Measurements from ENCODE around the gene HELZ. TPM values are rescaled to one million over a fixed set of nuclear protein-coding genes. Genes with fewer than 3 reads are reported as not detected.

The HELZ gene
- total and polyA plus RNA-seq, 2 of the 8 experiments (the other 6 are each of a cell fraction or from before 2014, with no cell fraction given), result 10.0 to 48.7 TPM

- Histone ChIP-seq H3K18ac (ENCODE audit: extremely low read depth, low read length) (no peak overlapping the region), H3K56ac (replicated peaks; ENCODE audit: insufficient read length, low read depth, low read length) (no peak overlapping the region), H2BK20ac (ENCODE audit: low read length) (no peak overlapping the region), H3K14ac (ENCODE audit: insufficient read length) (no peak overlapping the region), H3K4me3 (ENCODE audit: extremely low read depth in 1 of 4, insufficient read depth in 2 of 4, low read depth in 3 of 4, low read length in 4 of 4) (no peak overlapping the region), H3K4ac (replicated peaks; ENCODE audit: insufficient read length, low read depth, low read length) (no peak overlapping the region), H2BK120ac (replicated peaks; ENCODE audit: low read depth, low read length) (no peak overlapping the region), H3K27me3 (replicated peaks in 1 of 4; ENCODE audit: control insufficient read depth in 3 of 4, extremely low read depth in 1 of 4, insufficient read depth in 3 of 4, low read length in 3 of 4) (no peaks in the 10 kb centered on the region), H3K79me1 (ENCODE audit: low read depth, low read length) (no peaks in the 10 kb centered on the region), H2BK12ac (ENCODE audit: low read depth, low read length) (no peak overlapping the region), H2AFZ (ENCODE audit: low read length) (no peak overlapping the region), H3K23me2 (ENCODE audit: low read depth, low read length) (no peaks in the 10 kb centered on the region), H4K8ac (ENCODE audit: extremely low read depth, insufficient read depth, low read length) (no peak overlapping the region), H3K4me1 (replicated peaks in 1 of 4; ENCODE audit: control insufficient read depth in 3 of 4, insufficient read depth in 4 of 4, low read length in 3 of 4) (no peaks in the 10 kb centered on the region), H3K23ac (ENCODE audit: insufficient read length) (no peak overlapping the region), H2BK15ac (ENCODE audit: low read length) (no peak overlapping the region), H4K5ac (ENCODE audit: insufficient read length, low read depth, low read length) (no peak overlapping the region), H3K9me3 (ENCODE audit: insufficient read depth in 2 of 2, low read depth in 1 of 2, low read length in 1 of 2) (0 out of 4 replicates have a peak, but pooled peaks cover 0 to 4% of the 10 kb centered on the region in 2 experiments), H4K20me1 (replicated peaks in 1 of 2; ENCODE audit: control insufficient read depth in 1 of 2, insufficient read depth in 2 of 2, low read length in 2 of 2) (no peaks in the 10 kb centered on the region), H3K9ac (replicated peaks in 1 of 4; ENCODE audit: extremely low read depth in 1 of 4, low read depth in 3 of 4, low read length in 3 of 4) (no peak overlapping the region), H2AK5ac (ENCODE audit: low read depth, low read length) (no peak overlapping the region), H3K27ac (ENCODE audit: low read depth, low read length) (no peak overlapping the region), H4K91ac (replicated peaks; ENCODE audit: insufficient read length, low read length) (no peak overlapping the region), H3K4me2 (ENCODE audit: insufficient read depth in 1 of 2, low read depth in 2 of 2, low read length in 2 of 2) (no peak overlapping the region), H2BK5ac (ENCODE audit: low read depth, low read length) (no peak overlapping the region), H3K36me3 (ENCODE audit: control insufficient read depth in 2 of 4, insufficient read depth in 4 of 4, low read length in 3 of 4) (peaks cover 0 to 14% (median 2%) of the 10 kb centered on the region in 4 experiments; a peak in 4 of 8 replicates), H3K79me2 (ENCODE audit: control insufficient read depth in 1 of 2, insufficient read depth in 2 of 2, low read length in 2 of 2) (no peaks in the 10 kb centered on the region)
- no peak for FAIRE-seq
- 94% methylated on average over 3 of the region's 3 CpGs; no CpG with 5 or more reads in 1 of the 2 experiments for whole genome bisulfite sequencing, 2 experiments (ENCODE audit: extremely low coverage in 1 of 2, insufficient coverage in 1 of 2, insufficient read length in 1 of 2, insufficient replicate concordance in 2 of 2, low coverage in 1 of 2, low lambda C conversion rate in 2 of 2, missing lambda C conversion rate in 1 of 2)
- TF ChIP-seq PHF8 (conservative IDR thresholded peaks at IDR 0.05; ENCODE audit: low read depth, low read length) (no peak), SRF (IDR thresholded peaks at IDR 0.05; ENCODE audit: low read depth, low read length) (no peak), GTF2F1 (IDR thresholded peaks at IDR 0.05; ENCODE audit: borderline replicate concordance, low read depth, low read length) (no peak), TEAD4 (IDR thresholded peaks at IDR 0.05; ENCODE audit: low read depth, low read length) (no peak), RBBP5 (IDR thresholded peaks at IDR 0.05; ENCODE audit: borderline replicate concordance, low read depth, low read length) (no peak), CBX5 (IDR thresholded peaks at IDR 0.05; ENCODE audit: low read depth, low read length) (no peak), BACH1 (IDR thresholded peaks at IDR 0.05; ENCODE audit: low read length) (no peak), NRF1 (IDR thresholded peaks at IDR 0.05; ENCODE audit: low read depth, low read length) (no peak), KDM1A (IDR thresholded peaks at IDR 0.05; ENCODE audit: borderline replicate concordance, low read length) (no peak)
- TF ChIP-seq, protein P1, sequence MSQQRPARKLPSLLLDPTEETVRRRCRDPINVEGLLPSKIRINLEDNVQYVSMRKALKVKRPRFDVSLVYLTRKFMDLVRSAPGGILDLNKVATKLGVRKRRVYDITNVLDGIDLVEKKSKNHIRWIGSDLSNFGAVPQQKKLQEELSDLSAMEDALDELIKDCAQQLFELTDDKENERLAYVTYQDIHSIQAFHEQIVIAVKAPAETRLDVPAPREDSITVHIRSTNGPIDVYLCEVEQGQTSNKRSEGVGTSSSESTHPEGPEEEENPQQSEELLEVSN (IDR thresholded peaks at IDR 0.05), result no peak
- ChIA-PET CTCF (ENCODE audit: partially characterized antibody) (interaction anchor here (1.4 kb wide), 1 partner anchor 19 kb away, joined by 5 read pairs; no protein-coding TSS in a partner anchor), POLR2A (ENCODE audit: partially characterized antibody) (no interaction called here)
- DNase-seq (ENCODE audit: low read depth in 1 of 2, low spot score in 2 of 2), result no peak
These were observed 159.6 kb downstream of the HELZ start for GRCh38 chr17:67085406-67085805.
